UCSD-AML1 (cell line): ENCODE data around the gene MYOC.
"Not testable (repeated sequence)": the region's sequence is repeated elsewhere in the genome, so short reads cannot be mapped to it uniquely, and the experiment has no call there.

ENCODE experiments used
- DNase-seq: peaks from one replicate; lab custom pipeline; 2025; ENCODE audit not compliant: unreplicated experiment; lab: John Stamatoyannopoulos, UW

MYOC gene

DNA sequence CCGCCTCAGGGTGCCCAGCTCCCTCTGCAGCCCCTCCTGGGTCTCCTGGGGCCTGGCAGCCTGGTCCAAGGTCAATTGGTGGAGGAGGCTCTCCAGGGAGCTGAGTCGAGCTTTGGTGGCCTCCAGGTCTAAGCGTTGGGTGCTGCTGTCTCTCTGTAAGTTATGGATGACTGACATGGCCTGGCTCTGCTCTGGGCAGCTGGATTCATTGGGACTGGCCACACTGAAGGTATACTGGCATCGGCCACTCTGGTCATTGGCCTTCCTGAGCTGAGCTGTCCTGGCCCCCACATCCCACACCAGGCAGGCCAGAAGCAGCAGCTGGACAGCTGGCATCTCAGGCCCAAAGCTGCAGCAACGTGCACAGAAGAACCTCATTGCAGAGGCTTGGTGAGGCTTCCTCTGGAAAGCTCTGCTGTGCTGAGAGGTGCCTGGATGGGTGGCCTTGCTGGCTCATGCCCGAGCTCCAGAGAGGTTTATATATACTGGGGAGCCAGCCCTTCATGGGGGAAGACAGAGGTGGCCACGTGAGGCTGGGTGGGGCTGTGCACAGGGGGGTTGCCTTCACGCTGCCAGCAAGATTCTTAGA, at the start of gene MYOC:
TSS of gene MYOC (minus strand) at position 455 of the 589 bp plus-strand sequence. CDS start at position 378, 77 bp downstream.
- no peak for DNase-seq

GRCh38 chr1:171699531-171699930, 47.0 kb upstream of the MYOC start:
- DNase-seq: no peak

GRCh38 chr1:171695772-171696171, 43.3 kb upstream of the MYOC start:
- not testable (repeated sequence) for DNase-seq

DNA sequence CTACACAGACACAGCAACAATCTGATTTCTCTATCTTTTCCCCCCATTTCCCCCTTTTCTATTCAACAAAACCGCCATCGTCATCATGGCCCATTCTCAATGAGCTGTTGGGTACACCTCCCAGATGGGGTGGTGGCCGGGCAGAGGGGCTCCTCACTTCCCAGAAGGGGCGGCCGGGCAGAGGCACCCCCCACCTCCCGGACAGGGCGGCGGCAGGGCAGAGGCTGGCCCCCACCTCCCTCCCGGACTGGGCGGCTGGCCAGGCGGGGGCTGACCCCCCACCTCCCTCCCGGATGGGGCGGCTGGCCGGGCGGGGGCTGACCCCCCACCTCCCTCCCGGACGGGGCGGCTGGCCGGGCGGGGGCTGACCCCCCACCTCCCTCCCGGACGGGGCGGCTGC, 41.1 kb upstream of the MYOC start:
- not testable (repeated sequence) for DNase-seq

GRCh38 chr1:171683870-171684269, 31.4 kb upstream of the MYOC start:
- no peak for DNase-seq

DNA sequence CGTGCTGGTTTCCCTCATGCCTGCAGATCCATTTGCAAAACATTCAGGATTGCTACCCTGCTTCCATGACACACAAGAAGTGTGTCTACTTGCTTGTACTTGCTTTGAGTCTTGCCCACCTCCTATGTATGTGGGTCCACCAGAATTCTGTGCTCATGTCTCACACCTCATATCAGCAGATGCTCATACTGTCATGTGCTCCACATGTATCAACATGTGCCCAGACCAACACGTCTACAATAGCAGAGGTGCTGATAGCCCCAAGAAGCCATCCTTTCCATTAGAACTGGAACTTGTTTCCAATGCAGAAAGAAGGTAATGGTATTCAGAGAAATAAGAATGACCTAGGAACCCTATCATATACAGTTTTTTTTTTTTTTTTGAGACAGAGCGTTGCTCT, 27.9 kb upstream of the MYOC start:
- no peak for DNase-seq

- no peak for DNase-seq
Measured at GRCh38 chr1:171676823-171677222, 24.3 kb upstream of the MYOC start.

- DNase-seq: no peak
Measured at GRCh38 chr1:171674431-171675405, 22.2 kb upstream of the MYOC start.

DNA sequence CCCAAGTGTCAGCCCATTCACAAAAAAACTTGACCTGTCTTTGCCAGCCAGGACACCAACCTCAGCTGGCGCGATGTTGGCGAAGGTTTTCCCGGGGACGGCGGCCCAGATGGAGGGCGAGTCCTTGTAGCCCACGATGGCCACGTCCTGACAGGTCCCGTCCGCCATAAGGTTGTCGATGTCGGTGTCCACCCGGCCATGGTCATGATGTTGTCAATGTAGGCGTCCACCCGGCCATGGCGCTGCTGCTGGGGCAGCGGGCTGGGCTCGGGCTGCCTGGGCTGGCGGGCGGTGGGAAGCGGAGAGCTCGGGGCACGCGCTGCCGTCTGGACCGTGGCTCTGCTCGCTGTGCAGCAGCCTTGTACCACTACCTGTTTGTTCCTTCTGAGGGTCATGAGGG, 18.3 kb upstream of the MYOC start:
- DNase-seq: no peak

DNA sequence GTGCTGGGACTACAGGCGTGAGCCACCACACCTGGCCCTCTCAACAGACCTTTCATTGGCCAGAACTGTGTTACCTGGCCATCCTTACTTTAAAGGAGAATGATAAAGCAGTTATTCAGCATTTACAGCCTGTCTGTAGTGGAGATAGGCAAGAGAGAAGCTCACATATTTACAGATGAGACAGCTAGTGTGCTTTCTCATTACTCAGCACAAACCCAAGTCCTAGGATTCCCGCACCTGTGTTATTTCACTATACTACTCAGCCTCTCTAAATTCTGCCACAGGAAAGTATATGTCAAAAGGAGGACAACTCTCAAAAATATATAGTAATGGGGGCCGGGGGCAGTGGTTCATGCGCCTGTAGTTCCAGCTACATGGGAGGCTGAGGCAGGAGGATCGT, 15.9 kb upstream of the MYOC start:
- no peak for DNase-seq

- no peak for DNase-seq
Measured at GRCh38 chr1:171666114-171666769, 13.8 kb upstream of the MYOC start.

DNA sequence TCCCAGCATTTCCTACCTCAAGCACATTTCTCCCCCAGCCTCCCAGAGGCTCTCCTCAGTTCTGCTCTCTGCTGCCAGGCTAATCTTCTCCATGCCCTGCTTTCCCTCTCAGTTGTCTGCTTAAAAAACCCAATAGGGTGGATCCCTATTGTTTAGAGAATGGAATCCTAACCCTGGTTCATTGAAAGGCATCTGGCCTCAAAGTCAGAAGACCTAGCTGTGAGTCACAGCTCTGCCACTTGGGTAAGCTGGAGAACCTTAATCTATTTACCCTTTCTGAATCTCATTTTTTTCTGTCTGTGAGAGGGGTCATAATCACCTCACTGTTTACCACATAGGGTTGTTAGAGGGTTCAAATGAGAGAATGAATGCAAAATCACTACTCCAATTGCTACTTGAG, 12.5 kb upstream of the MYOC start:
- no peak for DNase-seq

DNA sequence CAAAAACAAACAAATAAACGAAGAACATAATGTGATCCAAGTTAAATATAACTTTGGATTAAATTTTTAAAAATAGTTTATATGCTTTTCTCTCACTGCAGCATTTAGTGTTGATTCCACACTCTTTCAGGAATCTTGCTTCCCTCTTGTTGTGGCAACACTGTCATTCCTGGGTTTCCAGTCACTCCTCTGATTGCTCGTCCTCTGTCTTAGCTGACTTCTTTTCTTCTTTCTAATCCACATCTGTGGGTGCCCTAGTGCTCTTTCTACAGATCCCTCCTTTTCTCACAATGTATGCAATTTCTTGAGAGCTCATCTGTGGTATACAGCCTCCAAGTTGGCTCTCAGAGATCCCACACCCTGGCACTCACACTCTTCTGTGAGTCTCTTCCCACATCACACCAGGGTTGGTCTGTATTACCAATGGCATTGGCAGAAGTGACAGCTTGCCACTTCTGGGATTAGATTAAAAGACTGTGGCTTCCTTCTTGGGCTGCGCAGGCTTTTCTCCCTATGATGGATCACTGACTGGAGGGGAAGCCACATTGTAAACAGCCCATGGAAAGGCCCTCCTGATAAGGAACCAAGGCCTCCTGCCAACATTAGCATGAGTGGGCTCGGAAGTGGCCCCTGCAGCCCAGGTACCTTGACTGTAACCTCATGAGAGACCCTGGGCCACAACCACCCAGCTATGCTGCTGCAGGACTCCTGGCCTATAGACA, 11.5 kb upstream of the MYOC start:
- peak; percentile 64 for DNase-seq

GRCh38 chr1:171663036-171663853, 10.8 kb upstream of the MYOC start:
- no peak for DNase-seq

DNA sequence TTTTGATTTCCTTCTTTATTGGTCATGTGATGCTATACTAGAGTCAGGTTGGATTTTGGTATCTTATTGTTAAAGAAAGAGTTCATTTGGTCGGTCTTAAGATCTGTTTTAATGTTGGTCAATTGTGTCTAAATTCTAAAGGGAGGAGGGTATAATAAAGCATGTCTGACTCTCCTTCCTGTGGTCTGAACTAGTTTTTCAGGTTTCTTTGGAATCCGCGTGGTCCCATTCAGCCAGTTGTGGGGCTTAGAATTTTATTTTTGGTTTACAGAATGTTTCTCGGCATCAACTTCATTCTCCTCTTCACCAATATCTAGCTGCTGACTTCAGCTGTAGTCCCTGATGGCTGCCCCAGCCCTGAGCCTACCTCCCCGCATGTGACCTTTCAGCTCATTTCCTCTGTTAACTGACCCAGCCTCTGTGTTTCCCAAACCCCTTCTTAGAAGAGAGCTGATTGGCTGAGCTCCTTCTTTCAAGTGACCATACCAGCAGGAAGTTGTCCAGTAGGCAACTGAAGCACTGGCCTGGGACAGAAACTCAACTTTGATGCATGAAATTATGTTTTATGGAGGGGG, 8.7 kb upstream of the MYOC start:
- no peak for DNase-seq

- not testable (repeated sequence) for DNase-seq
Measured at GRCh38 chr1:171656206-171656605, 3.7 kb upstream of the MYOC start.

DNA sequence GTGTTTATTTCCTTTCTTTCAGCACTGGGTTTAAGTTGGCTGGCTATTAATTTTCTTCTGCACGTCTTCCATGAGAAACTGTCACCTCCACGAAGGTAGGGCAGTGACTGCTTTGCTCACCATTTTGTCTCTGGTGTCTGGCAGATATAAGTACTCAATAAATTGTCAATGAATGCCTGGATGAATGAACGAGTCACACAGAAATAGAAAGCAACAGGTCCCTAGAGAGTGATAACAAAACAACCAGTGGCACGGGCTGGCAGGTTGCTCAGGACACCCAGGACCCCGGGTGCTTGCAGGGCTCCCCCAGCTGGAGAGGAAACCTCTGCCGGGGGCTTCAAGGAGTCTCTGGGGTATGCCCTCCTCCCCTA, 3.2 kb upstream of the MYOC start:
- no peak for DNase-seq

- DNase-seq: peak; percentile 90
Measured at GRCh38 chr1:171654942-171655745, 2.7 kb upstream of the MYOC start.
